GM23248 (cell line): Measurements from ENCODE around the gene YKT6. TPM values are rescaled to one million over a fixed set of nuclear protein-coding genes. Genes with fewer than 3 reads are reported as not detected.

Experiments
- DNase-seq: peaks from one replicate; pipeline ENCODE4 v3.0.0-alpha.2; 2015
- H2AFZ ChIP-seq: fragments of 200-600 bp; sonication (generic); 2 replicates; pipeline ENCODE4 v1.6.1; 2016; ENCODE audit warnings: antibody characterized with exemption
- H3F3A ChIP-seq: fragments of 200-600 bp; sonication (generic); 2 replicates; pipeline ENCODE4 v1.6.1; 2016; ENCODE audit warnings: mild to moderate bottlenecking, antibody characterized with exemption, mixed run types; ENCODE audit not compliant: insufficient read depth
- H3K27ac ChIP-seq: fragments of 200-600 bp; sonication (generic); 2 replicates; pipeline ENCODE4 v1.5.1; 2016; ENCODE audit warnings: mild to moderate bottlenecking
- H3K27me3 ChIP-seq: fragments of 200-600 bp; sonication (generic); replicated peaks from 2 replicates; pipeline ENCODE4 v1.6.1; 2016; ENCODE audit warnings: mild to moderate bottlenecking; ENCODE audit not compliant: insufficient read depth
- H3K36me3 ChIP-seq: fragments of 200-600 bp; sonication (generic); 2 replicates; pipeline ENCODE4 v1.6.1; 2016; ENCODE audit warnings: low read depth, mild to moderate bottlenecking
- H3K4me1 ChIP-seq: fragments of 200-600 bp; sonication (generic); 2 replicates; pipeline ENCODE4 v1.6.1; 2016; ENCODE audit warnings: mild to moderate bottlenecking; ENCODE audit not compliant: insufficient read depth
- H3K4me2 ChIP-seq: fragments of 200-600 bp; sonication (generic); one replicate; pipeline ENCODE4 v1.6.1; 2016; ENCODE audit warnings: mild to moderate bottlenecking; ENCODE audit not compliant: unreplicated experiment
- H3K4me3 ChIP-seq: fragments of 200-600 bp; sonication (generic); 2 replicates; pipeline ENCODE4 v1.5.1; 2016; ENCODE audit warnings: mild to moderate bottlenecking
- H3K79me2 ChIP-seq: fragments of 200-600 bp; sonication (generic); 2 replicates; pipeline ENCODE4 v1.6.1; 2016; ENCODE audit warnings: mild to moderate bottlenecking; ENCODE audit not compliant: insufficient read depth
- H3K9ac ChIP-seq: fragments of 200-600 bp; sonication (generic); 2 replicates; pipeline ENCODE4 v1.6.1; 2016; ENCODE audit warnings: mild to moderate bottlenecking
- H3K9me2 ChIP-seq: fragments of 200-600 bp; sonication (generic); 2 replicates; pipeline ENCODE4 v1.6.1; 2016; ENCODE audit warnings: mixed run types, mild to moderate bottlenecking, moderate library complexity; ENCODE audit not compliant: insufficient read depth
- H3K9me3 ChIP-seq: fragments of 200-600 bp; sonication (generic); one replicate; pipeline ENCODE4 v1.6.1; 2017; ENCODE audit warnings: low read depth
- H4K20me1 ChIP-seq: fragments of 200-600 bp; sonication (generic); 2 replicates; pipeline ENCODE4 v1.6.0; 2016; ENCODE audit not compliant: insufficient read depth
- EZH2 ChIP-seq: fragments of 200-600 bp; sonication (generic); IDR thresholded peaks from 2 replicates; pipeline ENCODE4 v1.6.1; 2018; ENCODE audit warnings: antibody characterized with exemption, mild to moderate bottlenecking; ENCODE audit not compliant: insufficient read depth, poor library complexity, severe bottlenecking
- EZH2phosphoT487 ChIP-seq: fragments of 200-600 bp; sonication (generic); IDR thresholded peaks from 2 replicates; pipeline ENCODE4 v1.6.1; 2018; ENCODE audit warnings: antibody characterized with exemption, moderate library complexity, mild to moderate bottlenecking, low read depth; ENCODE audit not compliant: insufficient read depth
- WGBS, 2 experiments: methylation state at CpG; one replicate each; pipeline ENCODE4 v1.1.6; 2015 to 2017; ENCODE audit warnings: low lambda C conversion rate in 2 of 2, low coverage in 1 of 2; ENCODE audit errors: missing lambda C conversion rate in 2 of 2; 5-methylcytosine and 5-hydroxymethylcytosine counted together
- in situ Hi-C: fragments of 300-500 bp; cut with MboI; formaldehyde crosslinking; loops from 2 replicates; pipeline ENCODE4 v1.15.0; 2020
- polyA plus RNA-seq: library from polyadenylated mRNA; unstranded; fragments of >200 nt; fragmentation: Nextera tagmentation; extraction: Ambion mirVana; gene quantifications from 2 replicates; pipeline ENCODE4 v1.2.1, GENCODE V29; 2016
- total RNA-seq: library from RNA; depleted of rRNA; stranded (reverse); fragments of >200 nt; shearing (Covaris generic); gene quantifications from 2 replicates; pipeline ENCODE4 v1.2.3, GENCODE V29; 2014

Gene YKT6
- total and polyA plus RNA-seq, 2 experiments from 2014 or later, result 108 to 148 TPM

- 84% methylated on average over 5 of the region's 5 CpGs for WGBS, 2 experiments
- Histone ChIP-seq H3K4me3 (no peak overlapping the region), H3K9ac (no peak overlapping the region), H3K36me3 (no peaks in the 10 kb centered on the region), H2AFZ (no peak overlapping the region), H3K4me2 (no peak overlapping the region), H3K79me2 (no peaks in the 10 kb centered on the region), H3K9me3 (no peaks in the 10 kb centered on the region), H3K27me3 (no peaks in the 10 kb centered on the region), H3F3A (peaks cover 7% of the 10 kb centered on the region), H3K9me2 (no peaks in the 10 kb centered on the region), H3K4me1 (peaks cover 12% of the 10 kb centered on the region), H4K20me1 (no peaks in the 10 kb centered on the region), H3K27ac (no peak overlapping the region)
- no peak for DNase-seq
- in situ Hi-C loops, result no loop called here
- TF ChIP-seq EZH2phosphoT487 (no peak), EZH2 (no peak)
Observed at GRCh38 chr7:44186736-44187135, 14.0 kb upstream of the YKT6 start.

- Histone ChIP-seq H3K4me2 (no peak overlapping the region), H3K9me2 (no peaks in the 10 kb centered on the region), H3K4me3 (no peak overlapping the region), H3F3A (peaks cover 7% of the 10 kb centered on the region), H3K9me3 (no peaks in the 10 kb centered on the region), H3K4me1 (peaks cover 12% of the 10 kb centered on the region), H3K36me3 (no peaks in the 10 kb centered on the region), H4K20me1 (no peaks in the 10 kb centered on the region), H3K27me3 (no peaks in the 10 kb centered on the region), H2AFZ (no peak overlapping the region), H3K27ac (no peak overlapping the region), H3K9ac (no peak overlapping the region), H3K79me2 (no peaks in the 10 kb centered on the region)
- 61 to 70% methylated on average over 9 of the region's 9 CpGs for WGBS, 2 experiments
- TF ChIP-seq EZH2 (no peak), EZH2phosphoT487 (no peak)
- in situ Hi-C loops, result no loop called here
- no peak for DNase-seq
Observed at GRCh38 chr7:44187636-44188416, 13.0 kb upstream of the YKT6 start.

DNA sequence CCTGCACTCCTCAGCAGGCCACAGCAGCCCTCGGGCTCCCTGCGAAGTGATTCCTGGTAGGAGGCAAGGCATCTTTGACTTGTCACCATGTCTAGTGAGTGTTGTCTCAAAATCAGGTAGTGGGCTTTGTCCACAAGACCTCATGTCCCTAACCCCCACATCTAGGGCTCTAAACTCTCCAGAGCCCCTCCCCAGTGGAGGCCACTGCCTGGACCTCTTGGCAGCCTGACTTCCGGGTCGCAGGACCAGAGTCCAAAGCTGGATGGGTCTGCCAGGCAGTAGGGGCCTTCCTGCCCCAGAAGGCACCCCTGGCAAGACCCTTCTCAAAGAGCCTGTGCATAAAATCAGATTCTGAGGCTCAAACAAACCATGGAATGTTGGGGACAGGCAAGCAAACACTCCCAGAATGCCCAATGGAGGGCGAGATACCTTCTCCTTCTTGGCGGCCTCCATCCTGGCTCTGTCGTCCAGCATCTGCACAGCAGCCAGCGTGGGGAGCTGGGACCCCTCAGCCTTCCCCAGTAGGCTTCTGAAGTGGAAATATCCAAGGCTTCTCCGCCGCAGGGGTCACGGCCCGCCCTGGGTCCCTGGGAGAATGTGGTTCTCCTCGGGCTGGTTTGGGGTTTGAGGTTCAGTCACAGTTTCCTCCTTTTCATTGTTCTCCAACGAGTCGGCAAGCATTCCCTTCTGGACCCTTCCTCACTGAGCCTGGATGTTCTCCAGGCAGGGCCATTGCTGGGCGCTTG, 12.1 kb upstream of the YKT6 start:
- Histone ChIP-seq H3K4me1 (peaks cover 12% of the 10 kb centered on the region), H2AFZ (no peak overlapping the region), H3K79me2 (no peaks in the 10 kb centered on the region), H3K9me3 (no peaks in the 10 kb centered on the region), H3K9ac (no peak overlapping the region), H3K27me3 (no peaks in the 10 kb centered on the region), H3K4me3 (no peak overlapping the region), H3K9me2 (no peaks in the 10 kb centered on the region), H3K27ac (no peak overlapping the region), H3F3A (peaks cover 7% of the 10 kb centered on the region), H4K20me1 (no peaks in the 10 kb centered on the region), H3K36me3 (no peaks in the 10 kb centered on the region), H3K4me2 (no peak overlapping the region)
- TF ChIP-seq EZH2, result no peak
- no peak for TF ChIP-seq EZH2phosphoT487
- DNase-seq, result no peak
- 69 to 75% methylated on average over 16 of the region's 16 CpGs for WGBS, 2 experiments
- in situ Hi-C loops, result no loop called here

GRCh38 chr7:44189286-44189992, 11.3 kb upstream of the YKT6 start, which contains the start of gene GCK:
GCK (minus strand) TSS chr7:44189439; CDS start chr7:44188953, 486 bp downstream.
- peaks cover 7% of the 10 kb centered on the region for H3F3A ChIP-seq
- no peak within 1 kb of the TSS for H3K4me3 ChIP-seq
- no peaks in the 10 kb centered on the region for H3K79me2 ChIP-seq
- H3K4me1 ChIP-seq, result peaks cover 9% of the 10 kb centered on the region
- no peak within 1 kb of the TSS for H3K27ac ChIP-seq
- H3K9ac ChIP-seq, result no peak within 1 kb of the TSS
- in situ Hi-C loops, result no loop called here
- H2AFZ ChIP-seq, result no peak within 1 kb of the TSS
- no peaks in the 10 kb centered on the region for H4K20me1 ChIP-seq
- H3K36me3 ChIP-seq, result no peaks in the 10 kb centered on the region
- no peaks in the 10 kb centered on the region for H3K27me3 ChIP-seq
- no peak within 1 kb of the TSS for H3K4me2 ChIP-seq
- 72 to 77% methylated on average over 11 of the region's 11 CpGs for WGBS, 2 experiments
- H3K9me3 ChIP-seq, result no peaks in the 10 kb centered on the region
- no peak for DNase-seq
- no peaks in the 10 kb centered on the region for H3K9me2 ChIP-seq
- TF ChIP-seq EZH2, result no peak
- no peak for TF ChIP-seq EZH2phosphoT487
